Cerebellar nuclear complex (tissue), 1 donor: ENCODE measurements around the gene HSPB1.
"Not testable (repeated sequence)": the region's sequence is repeated elsewhere in the genome, so short reads cannot be mapped to it uniquely, and the experiment has no call there.

ENCODE experiments used
- DNase-seq, 2 experiments: peaks; one replicate each; lab custom pipeline; 2025; lab: John Stamatoyannopoulos, UW

Gene HSPB1

DNA sequence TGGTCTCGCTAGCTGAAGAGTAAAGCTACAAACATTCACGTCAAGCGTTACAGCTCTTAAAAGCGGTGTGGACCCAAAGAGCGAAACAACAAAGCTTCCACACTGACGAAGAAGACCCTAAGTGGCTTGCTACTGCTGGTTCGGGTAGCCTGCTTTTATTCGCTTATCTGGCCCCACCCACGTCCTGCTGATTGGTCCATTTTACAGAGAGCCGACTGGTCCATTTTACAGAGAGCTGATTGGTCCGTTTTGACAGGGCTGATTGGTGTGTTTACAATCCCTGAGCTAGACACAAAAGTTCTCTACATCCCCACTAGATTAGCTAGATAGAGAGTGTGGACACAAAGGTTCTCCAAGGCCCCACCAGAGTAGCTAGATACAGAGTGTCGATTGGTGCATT lies 6.4 kb downstream of the HSPB1 start:
- DNase-seq: not testable (repeated sequence)

DNA sequence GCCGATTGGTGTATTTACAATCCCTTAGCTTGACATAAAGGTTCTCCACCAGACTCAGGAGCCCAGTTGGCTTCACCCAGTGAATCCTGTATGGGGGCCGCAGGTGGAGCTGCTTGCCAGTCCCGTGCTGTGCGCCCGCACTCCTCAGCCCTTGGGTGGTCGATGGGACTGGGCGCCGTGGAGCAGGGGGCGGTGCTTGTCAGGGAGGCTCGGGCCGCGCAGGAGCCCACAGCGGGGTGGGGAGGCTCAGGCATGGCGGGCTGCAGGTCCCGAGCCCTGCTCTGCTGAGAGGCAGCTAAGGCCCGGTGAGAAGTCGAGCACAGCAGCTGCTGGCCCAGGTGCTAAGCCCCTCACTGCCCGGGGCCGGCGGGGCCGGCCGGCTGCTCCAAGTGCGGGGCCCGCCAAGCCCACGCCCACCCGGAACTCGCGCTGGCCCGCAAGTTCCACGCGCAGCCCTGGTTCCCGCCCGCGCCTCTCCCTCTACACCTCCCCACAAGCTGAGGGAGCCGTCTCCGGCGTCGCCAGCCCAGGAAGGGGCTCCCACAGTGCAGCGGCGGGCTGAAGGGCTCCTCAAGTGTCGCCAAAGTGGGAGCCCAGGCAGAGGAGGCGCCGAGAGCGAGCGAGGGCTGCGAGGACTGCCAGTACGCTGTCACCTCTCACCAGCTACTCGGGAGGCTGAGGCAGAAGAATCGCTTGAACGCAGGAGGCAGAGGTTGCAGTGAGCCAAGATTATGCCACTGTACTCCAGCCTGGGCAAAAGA lies 7.0 kb downstream of the HSPB1 start:
- not testable (repeated sequence) for DNase-seq

DNA sequence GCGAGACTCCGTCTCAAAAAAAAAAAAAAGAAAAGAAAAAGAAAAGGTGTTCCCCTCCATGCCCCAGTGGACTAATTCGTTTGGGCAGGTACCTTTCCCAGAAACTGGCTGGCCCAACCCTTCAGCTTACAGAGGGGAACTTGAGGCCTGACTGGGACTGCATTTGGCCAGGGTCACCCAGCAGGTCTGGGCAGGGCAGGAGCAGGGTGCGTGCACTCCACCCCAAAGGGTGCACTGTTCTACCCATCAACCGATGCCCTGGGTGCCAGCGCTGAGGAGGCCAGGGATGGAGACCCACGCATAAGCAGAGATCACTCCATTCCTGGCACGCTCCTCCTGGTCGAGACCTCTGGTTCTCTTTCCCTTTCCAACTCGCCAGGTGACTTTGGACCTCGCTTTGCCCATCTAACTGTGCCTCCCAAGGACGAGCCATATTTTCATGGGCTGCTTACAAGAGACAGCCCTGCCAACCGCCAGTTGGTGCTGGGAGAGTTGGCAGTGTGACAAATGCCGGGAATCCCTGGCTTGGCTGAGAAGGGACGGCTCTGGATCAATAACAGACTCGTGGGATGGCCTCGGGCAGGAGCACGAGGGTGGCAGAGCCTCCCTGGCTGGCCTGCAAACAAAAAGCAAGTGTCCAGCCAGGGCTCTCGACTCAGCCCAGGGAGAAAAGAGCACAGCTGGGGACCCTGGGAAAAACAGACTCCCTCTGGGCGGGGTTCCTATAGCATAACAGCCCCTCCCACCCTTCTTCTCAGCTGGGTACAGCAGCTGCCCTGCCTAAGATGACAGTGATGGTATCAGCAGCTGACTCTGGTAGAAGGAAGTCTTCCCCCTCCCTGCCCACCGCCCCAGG lies 7.9 kb downstream of the HSPB1 start:
- peak in 1 of 2 experiments; percentile 23 for DNase-seq

DNA sequence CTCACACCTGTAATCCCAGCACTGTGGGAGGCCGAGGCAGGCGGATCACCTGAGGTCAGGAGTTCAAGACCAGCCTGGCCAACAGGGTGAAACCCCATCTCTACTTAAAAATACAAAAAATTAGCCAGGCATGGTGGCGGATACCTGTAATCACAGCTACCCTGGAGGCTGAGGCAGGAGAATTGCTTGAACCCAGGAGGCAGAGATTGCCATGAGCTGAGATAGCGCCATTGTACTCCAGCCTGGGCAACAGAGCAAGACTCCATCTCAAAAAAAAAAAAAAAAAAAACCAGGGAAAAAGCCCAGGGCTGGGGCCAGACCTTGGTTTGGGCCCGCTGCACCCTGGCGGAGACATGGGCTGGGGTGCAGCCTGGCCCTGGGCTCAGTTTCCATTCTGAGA lies 9.4 kb downstream of the HSPB1 start:
- DNase-seq: not testable (repeated sequence)

DNA sequence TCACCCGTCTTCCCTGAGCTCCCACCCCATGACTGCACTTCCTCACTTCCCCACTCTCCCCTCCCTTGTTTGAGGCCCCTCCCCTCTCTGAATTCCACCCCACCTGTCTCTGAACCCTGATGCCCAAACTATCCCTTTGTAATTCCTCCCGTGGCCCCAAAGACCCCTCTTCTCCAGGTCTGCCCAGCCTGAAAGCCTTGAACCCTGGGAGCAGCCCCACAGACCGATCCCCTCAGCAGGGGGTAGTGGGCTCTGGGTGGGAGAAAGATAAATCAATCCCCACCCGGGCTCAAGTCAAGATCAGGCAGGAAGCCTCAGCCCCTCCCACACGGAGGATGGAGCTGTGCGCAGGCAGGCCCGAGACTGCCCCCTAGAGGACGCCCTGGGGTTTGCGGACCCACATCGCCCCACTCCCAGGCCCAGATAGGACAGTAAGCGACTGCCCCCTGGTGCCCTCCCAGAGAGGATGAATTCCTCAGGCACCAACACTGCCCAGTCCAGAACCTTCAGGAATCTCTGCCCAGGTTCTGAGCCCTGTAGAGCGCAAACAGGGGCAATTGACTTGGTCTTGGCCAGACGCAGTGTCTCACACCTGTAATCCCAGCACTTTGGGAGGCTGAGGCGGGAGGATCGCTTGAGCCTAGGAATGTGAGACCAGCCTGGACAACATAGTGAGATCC lies 11.7 kb downstream of the HSPB1 start:
- DNase-seq: peak; percentile 27 to 43

DNA sequence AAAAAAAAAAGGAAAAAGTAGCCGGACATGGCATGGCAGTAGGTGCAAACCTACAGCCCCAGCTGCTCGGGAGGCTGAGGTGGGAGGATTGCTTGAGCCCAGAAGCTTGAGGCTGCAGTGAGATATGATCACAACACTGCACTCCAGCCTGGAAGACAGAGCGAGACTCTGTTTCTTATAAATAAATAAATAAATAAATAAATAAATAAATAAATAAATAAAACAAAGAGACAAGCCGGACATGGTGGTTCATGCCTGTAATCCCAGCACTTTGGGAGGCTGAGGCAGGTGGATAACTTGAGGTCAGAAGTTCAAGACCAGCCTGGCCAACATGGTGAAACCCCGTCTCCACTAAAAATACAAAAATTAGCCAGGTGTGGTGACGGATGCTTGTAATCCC lies 12.3 kb downstream of the HSPB1 start:
- not testable (repeated sequence) for DNase-seq

DNA sequence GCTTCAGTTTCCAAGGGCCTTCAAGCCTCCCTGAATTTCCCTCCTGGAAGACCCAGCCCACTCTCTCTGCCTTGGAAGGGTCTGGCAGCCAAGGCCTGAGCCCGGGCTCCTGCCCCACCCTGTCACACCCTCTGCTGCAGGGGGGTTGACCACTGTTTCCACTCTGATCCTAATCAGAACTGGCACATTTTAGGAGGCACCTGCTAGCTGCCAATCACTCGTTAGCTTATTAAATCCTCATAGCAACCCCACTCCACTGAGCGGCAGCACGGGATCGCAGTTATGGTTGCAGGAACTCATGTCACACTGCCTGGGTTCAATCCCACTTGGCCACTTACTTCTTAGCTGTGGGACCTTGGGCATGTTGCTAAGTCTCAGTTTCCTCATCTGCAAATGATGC lies 12.9 kb downstream of the HSPB1 start:
- no peak for DNase-seq

DNA sequence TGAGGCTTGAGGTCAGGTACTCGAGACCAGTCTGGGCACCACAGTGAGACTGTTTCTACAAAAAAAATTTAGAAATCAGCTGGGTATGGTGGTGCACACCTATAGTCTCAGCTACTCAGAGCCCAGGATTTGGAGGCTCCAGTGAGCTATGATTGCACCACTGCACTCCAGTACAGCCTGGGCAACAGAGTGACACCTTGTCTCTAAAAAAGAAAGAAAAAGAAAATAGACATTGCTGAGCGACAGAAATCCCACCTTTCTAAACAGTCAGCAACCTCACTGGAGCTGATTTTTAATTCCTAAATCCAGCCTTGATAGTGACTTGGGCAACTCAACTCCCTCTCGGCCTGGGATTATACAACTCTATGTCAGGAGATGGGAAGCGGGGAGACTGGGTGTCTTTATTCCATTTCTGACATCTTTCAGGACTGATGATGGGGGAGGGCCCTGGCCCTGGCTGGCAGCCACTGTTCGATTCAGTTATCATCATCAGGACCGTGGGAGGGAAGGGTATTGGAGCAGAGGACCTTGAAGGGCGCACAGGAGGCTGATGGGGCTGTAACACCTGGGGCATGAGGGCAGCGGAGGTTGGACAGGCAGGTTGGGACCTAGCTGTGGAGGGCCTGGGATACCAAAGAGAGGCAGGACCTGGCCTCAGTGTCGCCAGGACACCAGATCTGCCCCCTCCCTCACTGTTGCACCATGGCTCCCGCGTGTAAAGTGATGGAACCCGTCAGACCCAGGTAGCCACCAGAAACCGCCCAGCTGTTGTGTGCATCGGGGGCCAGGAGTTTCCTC lies 14.7 kb downstream of the HSPB1 start:
- no peak for DNase-seq

DNA sequence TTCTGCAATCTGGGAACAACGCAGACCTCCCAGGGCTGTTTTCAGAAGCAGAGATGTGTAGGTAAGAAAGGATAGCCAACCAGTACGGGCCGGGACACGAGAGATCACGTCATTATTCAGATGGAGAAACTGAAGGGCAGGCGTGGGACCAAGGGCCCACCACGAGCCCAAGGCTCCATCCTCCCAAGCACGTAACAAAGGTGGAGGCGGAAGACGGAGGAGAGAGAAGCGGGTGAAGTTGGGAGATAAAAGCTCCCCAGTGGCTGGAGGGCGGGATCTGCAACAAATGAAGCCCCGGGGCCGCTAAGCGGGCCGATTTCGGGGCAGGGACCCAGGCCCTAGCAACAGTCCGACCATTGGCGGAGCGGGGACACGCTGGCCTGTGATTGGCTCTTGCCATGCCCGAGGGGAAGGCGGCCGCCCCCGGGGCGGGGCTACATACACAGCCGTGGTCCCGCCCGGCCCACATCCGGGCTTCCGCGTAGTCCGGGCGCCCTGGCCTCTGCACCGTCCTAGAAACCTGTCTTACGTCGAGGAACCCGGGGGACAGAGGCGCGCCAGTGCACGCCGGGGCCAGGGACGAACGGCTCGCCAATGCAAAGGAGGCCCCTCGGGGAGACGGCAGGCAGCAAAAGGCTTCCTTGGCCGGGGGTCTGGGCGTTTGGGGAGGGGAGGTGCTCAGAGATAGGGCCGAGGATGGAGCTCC lies 15.5 kb downstream of the HSPB1 start:
- DNase-seq: peak; percentile 77 to 88

DNA sequence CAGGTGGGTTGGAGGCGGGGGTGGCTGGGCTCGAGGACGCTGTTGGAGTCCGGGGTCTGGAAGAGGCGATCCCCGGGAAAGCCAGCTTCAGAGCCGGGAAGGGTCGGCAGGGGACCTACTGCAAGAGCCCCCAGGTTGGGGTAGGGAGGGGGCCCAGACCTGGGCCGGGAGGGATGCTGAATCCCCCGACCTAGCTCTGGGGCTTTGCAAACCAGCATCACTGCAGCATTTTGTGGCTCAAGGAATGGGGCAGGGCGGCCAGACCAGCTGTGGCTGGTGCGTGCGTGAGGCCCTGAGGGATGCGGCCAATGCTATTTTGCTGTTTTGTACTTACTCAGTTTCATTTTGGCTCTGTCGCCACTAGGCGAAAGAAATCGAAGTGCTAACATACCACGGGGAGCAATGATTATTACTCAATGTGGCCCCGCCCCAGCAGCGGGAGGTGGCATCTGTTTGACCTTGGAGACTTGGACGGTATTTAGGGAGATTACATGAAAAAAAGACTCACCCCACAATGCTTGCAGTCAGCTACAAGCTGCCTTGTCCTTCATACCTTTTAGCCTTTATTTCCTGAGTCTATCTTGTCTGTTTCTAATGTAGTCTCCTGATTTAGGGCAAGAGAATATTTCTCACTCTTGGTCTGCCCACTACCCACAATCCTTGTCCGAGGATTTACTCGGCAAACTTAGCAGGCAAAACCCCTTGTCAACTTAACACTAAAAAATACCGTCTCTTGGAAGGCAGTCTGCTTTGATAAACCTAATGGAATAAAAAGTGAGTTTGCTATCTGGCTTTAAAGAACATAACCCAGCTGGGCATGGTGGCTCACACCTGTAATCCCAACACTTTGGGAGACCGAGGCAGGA lies 16.2 kb downstream of the HSPB1 start:
- DNase-seq: no peak

DNA sequence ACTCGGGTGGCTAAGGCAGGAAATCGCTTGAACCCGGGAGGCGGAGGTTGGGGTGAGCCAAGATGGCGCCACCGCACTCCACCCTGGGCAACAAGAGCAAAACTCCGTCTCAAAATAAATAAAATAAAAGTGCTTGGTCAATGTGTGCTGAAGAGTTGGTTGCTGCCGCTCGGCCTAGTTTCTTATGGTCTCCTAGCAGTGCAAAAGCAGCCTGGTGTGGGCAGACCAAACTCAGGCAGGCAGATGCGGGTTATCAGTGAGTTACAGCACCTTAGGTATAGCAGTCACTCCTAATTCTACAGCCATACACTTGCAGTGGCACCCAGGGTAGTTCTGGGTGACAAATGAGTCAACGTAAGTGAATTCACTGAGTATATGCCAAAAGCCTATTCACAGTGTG lies 22.6 kb downstream of the HSPB1 start:
- DNase-seq: no peak

DNA sequence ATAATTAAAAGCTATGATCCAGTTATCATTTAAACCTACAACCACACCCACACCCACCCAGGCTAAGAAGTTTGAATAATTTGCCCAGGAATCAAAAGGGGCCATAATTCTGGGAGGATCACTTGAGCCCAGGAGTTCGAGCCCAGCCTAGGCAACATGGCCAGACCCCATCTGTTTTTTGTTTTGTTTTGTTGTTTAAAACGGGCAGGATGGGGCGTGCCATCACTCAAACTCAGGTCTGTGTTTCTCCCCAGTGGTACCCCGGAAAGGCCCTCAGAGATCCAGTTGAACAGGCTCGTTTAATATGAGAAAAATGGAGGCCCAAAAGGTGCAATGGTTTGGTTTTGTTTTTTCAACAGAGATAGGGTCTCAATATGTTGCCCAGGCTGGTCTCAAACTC lies 23.3 kb downstream of the HSPB1 start:
- DNase-seq: no peak

DNA sequence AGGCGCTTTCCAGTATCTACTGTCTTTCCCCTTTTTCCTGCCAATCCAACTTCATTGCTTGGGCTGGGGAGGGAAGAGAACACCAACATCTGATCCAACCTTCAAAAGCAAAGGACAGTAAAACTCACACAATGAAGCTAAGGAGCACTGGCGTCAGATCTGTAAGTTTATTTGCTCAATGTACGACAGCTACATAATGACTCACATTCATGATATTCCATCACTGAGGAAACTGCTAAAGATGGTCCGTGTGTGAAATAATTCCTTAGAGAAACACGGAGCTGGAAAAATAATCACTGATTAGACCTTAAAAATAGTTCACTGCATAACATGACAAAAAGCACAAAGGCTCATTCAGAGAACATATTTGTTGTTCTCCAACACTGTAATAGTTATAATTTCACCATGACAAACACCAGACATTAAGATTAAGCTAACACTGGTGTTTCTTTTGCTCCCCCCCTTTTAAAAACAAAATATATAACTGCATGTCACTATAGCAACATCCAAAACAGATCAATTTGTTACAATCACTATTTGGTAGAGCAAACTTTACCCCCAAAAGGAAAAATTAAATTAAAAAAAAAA lies 24.3 kb downstream of the HSPB1 start:
- DNase-seq: no peak

DNA sequence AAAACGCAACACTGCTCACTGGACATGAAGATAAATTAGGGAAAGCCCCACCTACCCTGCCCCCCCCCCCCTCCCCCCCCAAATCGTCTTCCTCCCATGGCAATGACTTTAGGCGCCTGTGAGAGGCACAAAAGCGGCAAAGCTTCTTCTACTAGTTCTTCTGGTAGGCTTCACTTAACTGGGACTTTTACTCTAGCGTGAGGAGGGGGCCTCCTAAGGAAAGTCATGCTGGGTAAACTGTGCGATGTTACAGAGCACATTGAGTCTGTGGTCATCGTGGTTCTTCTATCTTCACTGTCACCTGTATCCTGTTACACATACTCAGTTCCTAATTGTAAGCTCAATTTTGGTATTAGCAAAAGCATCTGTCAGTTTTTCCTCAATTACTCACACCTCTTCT lies 25.1 kb downstream of the HSPB1 start:
- no peak for DNase-seq

DNA sequence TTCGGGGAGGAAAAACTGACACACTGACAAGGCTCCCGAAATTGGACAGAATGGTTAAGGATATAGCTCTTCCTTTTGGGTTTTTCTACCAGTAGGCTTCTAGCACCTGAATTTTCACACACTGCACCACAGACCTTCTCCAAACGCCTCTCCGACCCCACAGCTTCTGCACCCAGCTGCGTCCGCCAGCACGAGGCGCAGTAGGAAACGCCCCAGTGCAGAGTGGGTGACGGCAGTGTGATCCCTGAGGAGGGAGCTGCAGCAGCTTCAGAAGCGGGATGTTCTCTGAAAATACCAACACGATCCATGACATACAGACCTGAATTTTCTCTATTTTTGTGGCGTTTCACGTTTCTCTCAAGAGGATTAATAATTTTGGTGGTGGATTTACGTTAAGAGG lies 25.9 kb downstream of the HSPB1 start:
- DNase-seq: no peak

DNA sequence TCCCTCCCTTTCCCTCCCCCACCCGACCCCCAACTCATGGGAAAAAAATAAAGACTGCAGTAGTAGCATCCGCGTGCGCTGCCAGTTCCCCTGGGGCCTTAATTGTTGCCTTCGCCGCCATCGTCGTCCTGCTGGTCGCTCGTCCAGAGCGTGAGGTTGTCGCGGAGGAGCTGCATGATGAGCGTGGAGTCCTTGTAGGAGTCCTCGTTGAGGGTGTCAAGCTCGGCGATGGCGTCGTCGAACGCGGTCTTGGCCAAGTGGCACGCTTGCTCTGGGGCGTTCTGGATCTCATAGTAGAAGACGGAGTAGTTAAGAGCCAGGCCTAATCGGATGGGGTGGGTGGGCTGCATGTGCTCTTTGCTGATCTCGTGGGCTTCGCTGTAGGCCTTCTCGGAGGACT lies 27.0 kb downstream of the HSPB1 start:
- DNase-seq: no peak

DNA sequence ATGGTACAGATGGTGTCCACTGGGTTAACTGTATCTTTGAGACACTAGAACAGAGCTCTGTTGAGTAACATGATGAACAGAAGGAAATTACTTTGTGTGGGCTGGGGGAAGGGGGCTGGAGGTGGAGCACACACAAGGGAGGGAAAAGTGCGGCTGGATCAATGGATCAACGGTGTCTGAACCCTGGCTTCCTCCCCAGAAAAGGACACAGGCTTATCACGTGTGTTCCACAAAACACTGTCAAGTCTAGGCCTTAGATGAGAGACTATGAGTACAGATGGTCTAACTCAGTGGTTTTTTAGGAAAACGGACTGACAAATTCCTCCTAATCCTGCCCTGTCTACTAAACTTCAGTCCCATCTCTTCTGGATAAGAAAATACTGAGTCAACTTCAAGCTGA lies 27.8 kb downstream of the HSPB1 start:
- no peak for DNase-seq

DNA sequence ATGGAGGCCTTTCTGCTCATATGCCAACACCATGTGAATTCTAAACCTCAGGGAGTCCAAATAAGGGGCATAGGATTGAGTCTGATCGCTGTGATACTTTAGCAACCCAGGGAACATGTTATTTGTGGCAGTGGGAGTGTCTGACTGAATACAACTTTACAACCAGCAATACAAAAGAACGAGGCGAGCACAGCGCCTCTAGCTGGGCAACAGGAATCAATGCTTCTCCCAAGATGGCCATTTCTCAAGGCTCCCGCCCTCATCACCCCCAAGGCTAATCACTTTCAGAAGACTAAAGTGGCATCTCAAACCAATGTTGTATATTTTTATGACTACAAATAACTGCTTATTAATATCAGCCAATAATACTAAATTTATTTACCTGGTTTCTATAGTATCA lies 28.2 kb downstream of the HSPB1 start:
- DNase-seq: no peak

DNA sequence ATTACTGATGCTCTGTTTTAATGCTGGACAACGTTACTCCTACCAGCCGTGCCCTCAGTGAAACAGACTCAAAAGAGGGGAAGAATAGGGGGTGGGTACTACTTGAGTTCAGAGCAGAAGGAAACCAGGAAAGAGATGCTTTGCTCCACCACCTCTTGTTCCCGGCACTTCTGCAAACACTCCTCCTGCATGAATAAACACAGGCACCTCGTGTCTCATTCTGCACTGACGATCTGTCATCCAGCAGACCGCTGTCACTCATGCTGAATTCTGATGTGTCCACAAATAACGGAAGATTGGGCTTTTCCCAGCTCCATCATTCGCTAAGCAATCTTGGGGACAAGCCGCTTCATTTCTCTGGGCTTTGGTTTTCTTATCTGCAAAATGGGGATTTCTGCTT lies 29.6 kb downstream of the HSPB1 start:
- DNase-seq: no peak

DNA sequence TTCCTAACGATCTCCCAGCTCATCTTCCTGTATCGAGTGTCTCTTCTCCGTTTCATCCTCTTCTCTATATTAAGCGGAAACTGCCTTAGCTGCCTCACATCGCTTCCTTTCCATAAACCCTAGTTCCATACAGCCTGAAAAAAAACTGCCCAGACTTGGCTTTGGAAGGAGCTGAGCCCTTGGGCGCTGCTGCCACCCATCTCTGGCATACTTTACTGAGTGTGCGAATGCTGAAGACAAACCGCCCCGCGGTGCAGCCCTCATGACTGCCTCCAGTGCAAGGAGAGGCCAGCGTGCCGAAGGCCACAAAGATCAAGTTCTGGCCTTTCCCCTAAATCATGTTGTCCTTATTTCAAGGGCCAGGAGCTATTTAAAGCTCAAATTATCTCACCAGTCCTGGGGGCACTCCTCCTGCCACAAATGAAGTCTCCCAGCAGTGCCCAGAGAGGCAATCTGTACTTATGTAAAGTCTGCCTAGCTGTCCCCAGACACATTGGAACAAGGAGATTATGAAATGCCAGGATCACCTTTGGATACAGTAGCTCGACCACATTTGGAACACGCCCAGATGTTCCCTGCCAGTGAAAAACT lies 31.1 kb downstream of the HSPB1 start:
- no peak for DNase-seq
